Neutrophil (primary cell): Measurements from ENCODE around the gene WFDC5.

ENCODE experiments used
- H3K27ac ChIP-seq: fragments of 200-600 bp; sonication (generic); 2 replicates; pipeline ENCODE4 v1.5.1; 2016; ENCODE audit warnings: mild to moderate bottlenecking, moderate library complexity
- H3K27me3 ChIP-seq: fragments of 200-600 bp; sonication (generic); 2 replicates; pipeline ENCODE4 v1.6.0; 2016; ENCODE audit warnings: mild to moderate bottlenecking
- H3K36me3 ChIP-seq: fragments of 200-600 bp; sonication (generic); 2 replicates; pipeline ENCODE4 v1.5.1; 2017
- H3K4me1 ChIP-seq, 2 experiments: fragments of 200-600 bp in 1 of 2; sonication (generic) in 1 of 2; 1 replicate in 1 of 2; 2 replicates in 1 of 2; pipeline versions ENCODE4 v1.5.1 to v1.6.1; 2013 to 2016; ENCODE audit warnings: low read depth in 1 of 2, low read length in 1 of 2, mild to moderate bottlenecking in 1 of 2, moderate library complexity in 1 of 2; ENCODE audit not compliant: control insufficient read depth in 1 of 2, insufficient read depth in 1 of 2
- H3K4me3 ChIP-seq, 2 experiments: fragments of 200-600 bp in 1 of 2; sonication (generic) in 1 of 2; 1 replicate in 1 of 2; 2 replicates in 1 of 2; pipeline ENCODE4 v1.5.1; 2013 to 2016; ENCODE audit warnings: low read depth in 1 of 2, low read length in 1 of 2, mild to moderate bottlenecking in 1 of 2, moderate library complexity in 1 of 2
- H3K9me3 ChIP-seq: fragments of 200-600 bp; sonication (generic); 2 replicates; pipeline ENCODE4 v1.5.1; 2016
- CTCF ChIP-seq: fragments of 200-600 bp; sonication (generic); IDR thresholded peaks from 2 replicates; pipeline ENCODE4 v1.5.1; 2016; ENCODE audit warnings: antibody characterized with exemption

Gene WFDC5

GRCh38 chr20:45119556-45120266 is 4.7 kb upstream of the WFDC5 start:
- Histone ChIP-seq H3K4me3 (no peak overlapping the region), H3K36me3 (no peaks in the 10 kb centered on the region), H3K9me3 (no peaks in the 10 kb centered on the region), H3K27ac (no peak overlapping the region), H3K4me1 (no peaks in the 10 kb centered on the region), H3K27me3 (peaks cover 86% of the 10 kb centered on the region)
- TF ChIP-seq CTCF, result no peak

- no peaks in the 10 kb centered on the region for H3K36me3 ChIP-seq
- H3K27ac ChIP-seq, result no peak overlapping the region
- TF ChIP-seq CTCF, result no peak
- no peak overlapping the region for H3K4me3 ChIP-seq
- peaks cover 86% of the 10 kb centered on the region for H3K27me3 ChIP-seq
- H3K9me3 ChIP-seq, result no peaks in the 10 kb centered on the region
- no peaks in the 10 kb centered on the region for H3K4me1 ChIP-seq
Measured at GRCh38 chr20:45118028-45118427, 3.1 kb upstream of the WFDC5 start.

- no peaks in the 10 kb centered on the region for H3K4me1 ChIP-seq
- peaks cover 81% of the 10 kb centered on the region for H3K27me3 ChIP-seq
- H3K9me3 ChIP-seq, result no peaks in the 10 kb centered on the region
- H3K27ac ChIP-seq, result no peak overlapping the region
- no peaks in the 10 kb centered on the region for H3K36me3 ChIP-seq
- no peak for TF ChIP-seq CTCF
- no peak overlapping the region for H3K4me3 ChIP-seq
Measured at GRCh38 chr20:45117581-45117980, 2.6 kb upstream of the WFDC5 start.

- H3K9me3 ChIP-seq, result no peaks in the 10 kb centered on the region
- H3K4me1 ChIP-seq, result no peaks in the 10 kb centered on the region
- no peak overlapping the region for H3K27ac ChIP-seq
- no peak for TF ChIP-seq CTCF
- no peak overlapping the region for H3K4me3 ChIP-seq
- H3K27me3 ChIP-seq, result peaks cover 73% of the 10 kb centered on the region
- no peaks in the 10 kb centered on the region for H3K36me3 ChIP-seq
Measured at GRCh38 chr20:45115829-45116228, 855 bp upstream of the WFDC5 start.

- Histone ChIP-seq H3K4me3 (no peak overlapping the region), H3K9me3 (no peaks in the 10 kb centered on the region), H3K27ac (no peak overlapping the region), H3K27me3 (peaks cover 70% of the 10 kb centered on the region), H3K4me1 (no peaks in the 10 kb centered on the region), H3K36me3 (no peaks in the 10 kb centered on the region)
- TF ChIP-seq CTCF, result no peak
Measured at GRCh38 chr20:45115386-45115774, 406 bp upstream of the WFDC5 start.
